Activated T-cell treated with anti-CD3 and anti-CD28 coated beads for 4 hours (primary cell): Measurements from ENCODE around the gene ITSN1.
A peak's percentile ranks its signal among the peaks of the same experiment; 100 is the strongest.
"Not testable (repeated sequence)": the region's sequence is repeated elsewhere in the genome, so short reads cannot be mapped to it uniquely, and the experiment has no call there.

Source experiments
- DNase-seq: peaks from one replicate; pipeline ENCODE4 v3.0.0-alpha.2; 2020

The ITSN1 gene

GRCh38 chr21:33867868-33868267, 225.6 kb downstream of the ITSN1 start:
- DNase-seq = not testable (repeated sequence)

GRCh38 chr21:33869873-33870272, 227.6 kb downstream of the ITSN1 start:
- DNase-seq = no peak

DNA sequence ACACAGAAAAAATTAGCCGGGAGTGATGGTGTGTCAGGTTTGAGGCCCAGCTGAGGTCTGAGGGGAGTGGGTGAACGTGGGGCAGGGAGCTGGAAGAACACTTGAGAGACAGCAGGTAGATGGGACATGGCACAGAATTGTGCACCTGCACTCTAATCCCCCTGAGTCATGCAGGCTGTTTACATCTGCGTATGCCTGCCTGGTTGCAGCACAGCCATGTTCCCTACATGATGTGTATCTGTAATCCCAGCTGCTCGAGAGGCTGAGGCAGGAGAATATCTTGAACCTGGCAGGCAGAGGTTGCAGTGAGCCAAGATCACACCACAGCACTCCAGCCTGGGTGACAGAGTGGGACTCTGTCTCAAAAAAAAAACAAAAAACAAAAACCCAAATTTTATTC, 228.5 kb downstream of the ITSN1 start:
- DNase-seq = no peak

- DNase-seq = no peak
These were observed 228.9 kb downstream of the ITSN1 start for GRCh38 chr21:33871171-33871570.

DNA sequence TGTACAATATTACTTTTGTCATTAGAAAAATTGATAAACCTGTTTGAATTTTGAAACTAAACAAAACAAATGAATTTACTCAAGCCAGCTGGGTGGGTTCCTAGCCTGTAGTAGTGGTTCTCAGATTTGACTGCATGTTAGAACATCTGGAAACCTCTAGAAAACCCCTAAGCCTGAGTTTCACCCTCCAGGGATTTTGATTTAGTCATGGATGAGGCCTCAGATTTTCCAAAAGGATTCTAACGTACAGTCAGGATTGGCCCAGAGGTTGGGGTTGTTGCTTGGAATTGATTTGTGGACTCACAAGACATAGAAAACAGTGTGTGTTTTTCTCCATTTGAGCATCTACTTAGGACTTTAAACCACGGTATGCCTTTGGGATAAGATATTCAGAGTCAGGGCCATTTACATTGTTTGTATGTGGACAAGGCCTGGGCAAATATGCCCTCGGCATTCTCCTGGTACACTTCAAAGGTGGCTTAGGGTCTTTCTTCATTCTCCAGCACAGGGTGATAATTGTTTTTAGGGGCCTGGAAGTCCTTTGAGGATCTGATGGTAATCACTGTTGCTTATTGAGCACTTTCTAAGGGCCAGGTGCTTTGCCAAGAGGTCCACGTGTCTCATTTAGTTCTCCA, 230.7 kb downstream of the ITSN1 start:
- no peak for DNase-seq

GRCh38 chr21:33874161-33874560, 231.9 kb downstream of the ITSN1 start:
- DNase-seq = no peak

DNA sequence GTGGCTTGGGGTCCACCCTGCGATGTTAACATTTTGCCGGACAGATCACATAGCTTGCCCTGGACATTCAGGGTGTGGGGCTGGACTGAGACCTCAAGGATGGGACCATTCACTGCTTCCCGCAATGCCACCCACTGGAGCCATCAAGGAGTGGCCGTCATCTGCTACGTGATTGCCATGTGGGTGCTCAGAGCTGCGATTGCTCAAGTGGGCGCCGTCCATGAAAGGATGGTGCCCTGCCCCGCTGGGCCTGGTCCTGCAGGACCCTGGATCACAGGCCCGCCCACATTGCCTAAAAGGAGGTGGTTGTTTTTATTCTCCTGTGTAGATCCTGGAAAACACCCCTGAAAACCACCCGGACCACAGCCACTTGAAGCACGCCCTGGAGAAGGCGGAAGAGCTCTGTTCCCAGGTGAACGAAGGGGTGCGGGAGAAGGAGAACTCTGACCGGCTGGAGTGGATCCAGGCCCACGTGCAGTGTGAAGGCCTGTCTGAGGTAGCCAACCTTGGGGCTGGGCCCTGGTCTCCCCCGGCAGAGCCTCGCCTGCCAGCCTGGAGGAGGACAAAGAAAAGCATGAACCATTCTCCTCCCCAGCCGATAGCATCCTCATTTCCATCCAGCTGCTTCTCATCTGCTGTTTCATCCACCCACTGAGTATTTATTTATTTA, 232.9 kb downstream of the ITSN1 start:
- DNase-seq = no peak

DNA sequence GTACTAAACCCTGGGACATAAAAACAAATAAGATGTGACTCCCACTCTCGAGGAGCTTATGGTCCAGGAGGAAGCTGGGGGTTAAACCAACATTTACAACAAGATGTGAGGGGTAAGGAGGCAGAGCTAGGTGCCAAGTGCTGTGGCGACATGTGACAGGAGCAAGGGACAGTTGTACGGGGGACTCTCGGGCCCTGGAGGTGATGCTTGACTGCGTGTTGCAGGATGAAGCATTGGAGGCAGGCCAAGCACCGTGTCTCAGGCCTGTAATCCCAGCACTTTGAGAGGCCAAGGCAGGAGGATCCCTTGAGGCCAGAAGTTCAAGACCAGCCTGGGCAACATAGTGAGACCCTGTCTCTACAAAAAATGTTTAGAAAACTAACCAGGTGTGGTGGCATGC, 236.5 kb downstream of the ITSN1 start:
- DNase-seq = no peak

GRCh38 chr21:33880626-33881025, 238.3 kb downstream of the ITSN1 start:
- no peak for DNase-seq

GRCh38 chr21:33881689-33882440, 239.6 kb downstream of the ITSN1 start:
- DNase-seq = no peak

DNA sequence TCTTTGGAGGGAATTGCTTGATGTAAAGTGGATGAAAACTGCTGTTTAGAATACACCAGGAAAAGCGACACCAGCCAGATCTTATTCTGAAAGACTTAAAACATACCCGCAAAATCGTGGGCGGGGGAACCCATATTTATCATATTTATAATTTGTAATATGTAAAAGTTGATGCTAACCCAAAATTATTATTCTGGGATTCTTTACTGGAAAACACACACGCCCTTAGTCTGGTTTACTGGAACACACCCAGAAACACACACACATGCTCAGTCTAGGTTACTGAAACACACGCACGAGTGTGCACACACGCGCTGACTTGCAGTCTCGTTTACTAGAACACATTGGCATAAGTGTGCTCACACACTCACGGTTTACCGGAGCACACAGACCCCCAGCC, 240.8 kb downstream of the ITSN1 start:
- no peak for DNase-seq

GRCh38 chr21:33884376-33885171, 242.3 kb downstream of the ITSN1 start:
- DNase-seq = no peak

DNA sequence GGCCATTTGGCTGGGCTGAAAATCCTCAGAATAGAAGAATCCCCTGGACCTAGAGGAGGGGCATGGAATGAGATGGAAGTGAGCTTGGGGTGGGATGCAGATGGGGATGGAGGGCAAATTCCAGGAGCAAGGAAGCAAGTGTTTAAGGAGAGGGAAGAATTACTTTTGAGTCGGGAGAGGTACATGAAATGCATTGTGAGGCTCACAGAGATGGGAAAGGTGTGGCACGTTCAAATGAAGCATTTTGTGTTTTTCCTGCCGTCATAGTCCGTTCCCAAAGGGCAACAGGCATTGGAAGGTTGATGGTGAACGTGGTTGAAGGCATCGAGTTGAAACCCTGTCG, 242.8 kb downstream of the ITSN1 start:
- DNase-seq = no peak

GRCh38 chr21:33886321-33886720, 244.0 kb downstream of the ITSN1 start:
- no peak for DNase-seq

DNA sequence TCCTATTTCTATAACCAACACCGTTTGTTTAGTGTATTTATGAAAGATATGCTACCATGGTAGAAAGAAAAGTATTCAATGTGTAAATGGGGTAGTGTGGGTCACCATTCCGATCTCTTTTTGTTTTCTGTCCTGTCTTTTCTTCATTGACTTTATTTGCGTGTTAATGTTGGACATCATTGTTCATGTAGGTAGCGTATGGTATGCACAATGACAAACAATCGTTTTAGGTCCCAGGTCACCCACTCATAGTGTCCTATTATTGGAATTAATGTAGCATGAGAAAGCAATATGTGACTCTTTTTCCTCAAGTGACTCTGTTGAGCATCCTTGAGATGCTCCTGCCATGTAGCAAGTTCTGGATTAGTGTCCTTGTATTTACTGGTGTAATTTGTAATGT, 247.9 kb downstream of the ITSN1 start:
- DNase-seq = no peak

GRCh38 chr21:33892853-33893252, 250.6 kb downstream of the ITSN1 start:
- DNase-seq = no peak

- DNase-seq = no peak
These were observed 251.6 kb downstream of the ITSN1 start for GRCh38 chr21:33893917-33894316.

GRCh38 chr21:33894736-33895288, 252.5 kb downstream of the ITSN1 start:
- peak; percentile 65 for DNase-seq

- DNase-seq = no peak
These were observed 253.1 kb downstream of the ITSN1 start for GRCh38 chr21:33895356-33895755.

- no peak for DNase-seq
These were observed 254.4 kb downstream of the ITSN1 start for GRCh38 chr21:33896691-33897090.

GRCh38 chr21:33897098-33897497, 254.8 kb downstream of the ITSN1 start:
- DNase-seq = no peak

GRCh38 chr21:33897739-33898138, 255.4 kb downstream of the ITSN1 start:
- DNase-seq = no peak

- DNase-seq = no peak
These were observed 256.3 kb downstream of the ITSN1 start for GRCh38 chr21:33898586-33898985.
